Epithelial cell of esophagus (primary cell): ENCODE results near the gene STAM.

Experiments
- DNase-seq: peaks from one replicate; pipeline ENCODE4 v3.0.0; 2010; ENCODE audit warnings: low read depth
- H3K4me3 ChIP-seq: 2 replicates; pipeline ENCODE4 v1.5.1; 2011; ENCODE audit warnings: mild to moderate bottlenecking, low read length, control low read depth
- TF ChIP-seq, protein P1 (sequence below): IDR thresholded peaks from 2 replicates; pipeline ENCODE4 v1.5.1; 2011; ENCODE audit warnings: low read depth, mild to moderate bottlenecking, low read length, control low read depth, inconsistent platforms; ENCODE audit not compliant: insufficient read depth; ENCODE audit errors: missing control alignments

Gene STAM

DNA sequence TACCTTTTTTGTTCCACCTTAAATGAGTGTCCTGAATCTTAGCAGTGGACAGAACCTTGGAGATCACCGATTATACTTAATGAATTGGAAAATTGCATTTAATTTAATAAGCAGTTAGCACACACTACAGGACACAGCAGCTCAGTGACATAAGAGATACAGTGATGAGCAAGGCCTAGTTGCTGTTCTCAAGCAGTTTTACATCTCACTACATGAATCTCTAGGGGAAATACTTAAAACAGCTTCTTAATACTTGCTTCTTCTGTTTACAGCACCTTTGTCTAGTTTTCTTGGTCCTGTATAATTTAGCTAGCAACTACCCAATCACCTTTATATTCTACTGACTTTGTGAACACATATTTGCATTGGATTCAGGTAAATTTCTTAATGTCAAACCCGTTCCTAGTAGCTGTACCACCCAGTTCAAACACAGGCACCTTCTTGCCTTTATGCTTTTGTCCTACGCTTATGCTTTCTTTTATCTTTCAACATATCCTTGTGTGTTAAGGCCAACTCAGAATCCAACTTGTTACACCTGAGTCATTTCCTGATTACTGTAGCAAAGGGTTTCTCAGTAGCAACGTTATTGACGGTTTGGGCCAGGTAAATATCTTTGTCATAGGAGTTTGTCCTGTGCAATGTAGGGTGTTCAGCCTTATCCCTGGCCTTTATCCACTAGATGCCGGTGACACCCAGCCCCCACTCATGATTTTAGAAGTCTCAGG lies 1.8 kb downstream of the STAM start:
- H3K4me3 ChIP-seq = peak overlapping the region; percentile 90
- TF ChIP-seq, protein P1, sequence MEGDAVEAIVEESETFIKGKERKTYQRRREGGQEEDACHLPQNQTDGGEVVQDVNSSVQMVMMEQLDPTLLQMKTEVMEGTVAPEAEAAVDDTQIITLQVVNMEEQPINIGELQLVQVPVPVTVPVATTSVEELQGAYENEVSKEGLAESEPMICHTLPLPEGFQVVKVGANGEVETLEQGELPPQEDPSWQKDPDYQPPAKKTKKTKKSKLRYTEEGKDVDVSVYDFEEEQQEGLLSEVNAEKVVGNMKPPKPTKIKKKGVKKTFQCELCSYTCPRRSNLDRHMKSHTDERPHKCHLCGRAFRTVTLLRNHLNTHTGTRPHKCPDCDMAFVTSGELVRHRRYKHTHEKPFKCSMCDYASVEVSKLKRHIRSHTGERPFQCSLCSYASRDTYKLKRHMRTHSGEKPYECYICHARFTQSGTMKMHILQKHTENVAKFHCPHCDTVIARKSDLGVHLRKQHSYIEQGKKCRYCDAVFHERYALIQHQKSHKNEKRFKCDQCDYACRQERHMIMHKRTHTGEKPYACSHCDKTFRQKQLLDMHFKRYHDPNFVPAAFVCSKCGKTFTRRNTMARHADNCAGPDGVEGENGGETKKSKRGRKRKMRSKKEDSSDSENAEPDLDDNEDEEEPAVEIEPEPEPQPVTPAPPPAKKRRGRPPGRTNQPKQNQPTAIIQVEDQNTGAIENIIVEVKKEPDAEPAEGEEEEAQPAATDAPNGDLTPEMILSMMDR = no peak
- peak; percentile 90 for DNase-seq

DNA sequence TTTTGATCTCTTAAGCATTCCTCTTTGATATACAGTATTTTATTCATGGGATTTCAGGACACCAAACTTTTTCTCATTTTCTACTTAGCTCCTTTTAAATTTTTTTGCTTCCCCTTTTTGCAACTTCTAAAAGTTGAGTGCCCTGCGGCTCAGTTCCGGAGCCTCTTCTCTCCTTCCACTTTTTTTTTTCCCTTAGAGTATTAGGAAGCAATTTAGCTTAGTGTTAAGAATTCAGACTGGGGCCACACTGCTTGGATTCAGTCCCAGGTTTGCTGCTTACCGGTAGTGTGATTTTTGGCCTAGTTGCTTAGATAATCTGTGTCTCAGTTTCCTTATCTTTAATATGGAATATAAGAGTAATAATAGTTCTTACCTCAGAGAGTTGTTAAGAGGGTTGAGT lies 3.4 kb downstream of the STAM start:
- H3K4me3 ChIP-seq = no peak overlapping the region
- no peak for DNase-seq
- TF ChIP-seq, protein P1 = no peak

DNA sequence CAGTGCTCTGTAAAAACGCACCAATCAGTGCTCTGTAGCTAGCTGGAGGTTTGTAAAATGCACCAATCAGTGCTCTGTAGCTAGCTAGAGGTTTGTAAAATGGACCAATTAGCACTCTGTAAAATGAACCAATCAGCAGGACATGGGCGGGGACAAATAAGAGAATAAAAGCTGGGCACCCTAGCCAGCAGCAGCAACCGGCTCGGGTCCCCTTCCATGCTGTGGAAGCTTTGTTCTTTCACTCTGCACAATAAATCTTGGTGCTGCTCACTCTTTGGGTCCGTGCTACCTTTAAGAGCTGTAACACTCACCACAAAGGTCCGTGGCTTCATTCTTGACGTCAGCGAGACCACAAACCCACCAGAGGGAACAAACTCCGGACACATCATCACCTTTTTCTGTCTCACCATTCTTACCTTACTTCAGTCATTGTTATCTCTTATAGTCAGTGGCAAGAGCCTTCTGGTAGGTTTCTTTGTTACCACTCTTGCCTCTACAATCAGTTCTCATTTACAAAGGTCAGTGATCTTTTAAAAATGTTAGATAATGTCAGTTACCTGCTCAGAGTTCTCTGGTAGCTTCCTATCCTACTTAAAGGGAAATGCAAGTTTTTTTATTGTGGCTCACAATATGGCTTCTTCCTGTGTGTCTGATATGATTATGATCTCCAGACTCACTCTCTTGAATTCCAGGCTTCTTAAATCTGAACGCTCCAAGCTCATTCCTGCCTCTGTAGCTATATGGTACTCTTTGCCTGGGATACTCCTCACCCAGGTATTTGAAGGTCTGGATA lies 4.5 kb downstream of the STAM start:
- no peak overlapping the region for H3K4me3 ChIP-seq
- no peak for DNase-seq
- TF ChIP-seq, protein P1 = no peak

DNA sequence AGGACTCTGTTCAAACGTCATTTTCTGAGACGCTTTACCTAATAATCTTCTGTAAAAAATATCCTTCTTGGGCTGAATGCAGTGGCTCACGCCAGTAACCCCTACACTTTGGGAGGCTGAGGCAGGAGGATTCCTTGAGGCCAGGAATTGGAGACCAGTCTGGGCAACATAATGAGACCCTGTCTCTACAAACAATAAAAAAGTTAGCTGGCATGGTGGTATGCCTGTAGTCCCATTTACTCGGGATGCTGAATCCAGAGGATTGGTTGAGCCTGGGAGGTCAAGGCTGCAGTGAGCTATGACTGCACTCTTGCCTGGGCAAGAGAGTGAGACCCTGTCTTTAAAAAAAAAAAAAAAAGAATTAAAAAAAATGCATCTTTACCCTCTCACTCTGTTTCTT lies 5.1 kb downstream of the STAM start:
- no peak for DNase-seq
- TF ChIP-seq, protein P1 = no peak
- no peak overlapping the region for H3K4me3 ChIP-seq

DNA sequence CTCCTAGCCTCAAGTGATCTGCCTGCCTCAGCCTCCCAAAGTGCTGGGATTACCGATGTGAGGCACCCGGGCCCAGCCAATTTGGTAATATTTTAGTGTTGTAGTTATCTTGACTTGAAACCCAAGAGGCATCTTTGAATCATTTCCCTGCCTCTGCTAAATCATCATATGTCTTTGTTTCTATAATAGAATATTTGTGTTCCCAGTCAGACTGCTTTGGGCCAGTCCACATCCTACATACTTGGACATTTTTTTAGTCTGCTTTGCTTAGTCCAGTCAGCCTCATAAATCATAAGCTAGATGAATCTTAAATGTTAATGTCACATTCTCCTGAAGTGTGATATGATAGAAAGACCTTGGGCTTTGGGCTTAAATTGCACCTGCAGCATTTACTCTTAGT lies 5.9 kb downstream of the STAM start:
- TF ChIP-seq, protein P1 = no peak
- no peak for DNase-seq

DNA sequence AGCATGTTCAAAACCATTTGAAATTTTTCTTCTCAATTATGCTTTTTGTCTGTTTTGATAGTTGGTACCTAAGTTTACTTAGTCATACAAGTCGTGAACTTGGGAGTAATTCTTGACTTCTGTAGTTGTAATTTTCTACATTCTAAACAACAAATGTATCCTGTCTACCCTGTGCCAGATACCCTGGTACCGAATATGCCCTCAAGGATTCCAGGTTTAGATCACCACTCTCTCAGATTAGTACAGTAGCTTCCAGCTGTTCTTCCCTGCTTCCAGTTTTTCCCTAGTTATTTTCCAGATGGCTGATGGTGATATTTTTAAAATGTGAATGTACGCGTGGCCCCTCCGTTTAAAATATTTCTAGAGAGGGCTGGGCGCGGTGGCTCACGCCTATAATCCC lies 6.5 kb downstream of the STAM start:
- TF ChIP-seq, protein P1 = no peak
- H3K4me3 ChIP-seq = no peak overlapping the region
- DNase-seq = no peak

More for the DNA sequence above, 5.9 kb downstream of the STAM start:
- H3K4me3 ChIP-seq = no peak overlapping the region
